ENCODE data around the gene P4HA2.

The P4HA2 gene

GRCh38 chr5:132225165-132226032 is 2.3 kb downstream of the P4HA2 start:
- peak in 22 of 56 donors; percentile 4 to 85 (median 23) for DNase-seq

GRCh38 chr5:132224716-132225115 is 2.9 kb downstream of the P4HA2 start:
- no peak for DNase-seq

GRCh38 chr5:132223861-132224260 is 3.8 kb downstream of the P4HA2 start:
- DNase-seq, result no peak

GRCh38 chr5:132222649-132223038 is 5.0 kb downstream of the P4HA2 start:
- no peak for DNase-seq

- DNase-seq, result peak in 17 of 56 donors; percentile 4 to 36 (median 13)
These were observed 5.6 kb downstream of the P4HA2 start for GRCh38 chr5:132221781-132222648.

GRCh38 chr5:132220491-132220890 is 7.2 kb downstream of the P4HA2 start:
- DNase-seq, result no peak

- no peak for DNase-seq
These were observed 7.7 kb downstream of the P4HA2 start for GRCh38 chr5:132219981-132220380.

GRCh38 chr5:132219289-132219970 is 8.2 kb downstream of the P4HA2 start:
- DNase-seq, result no peak

- no peak for DNase-seq
These were observed 9.3 kb downstream of the P4HA2 start for GRCh38 chr5:132218321-132218720.

GRCh38 chr5:132215329-132215728 is 12.3 kb downstream of the P4HA2 start:
- DNase-seq, result peak in 54 of 56 donors; percentile 11 to 86 (median 62)

- DNase-seq, result no peak
These were observed 13.2 kb downstream of the P4HA2 start for GRCh38 chr5:132214491-132214890.

GRCh38 chr5:132213666-132214065 is 14.0 kb downstream of the P4HA2 start:
- DNase-seq, result no peak

- DNase-seq, result no peak
These were observed 15.9 kb downstream of the P4HA2 start for GRCh38 chr5:132211787-132212186.

GRCh38 chr5:132210944-132211343 is 16.7 kb downstream of the P4HA2 start:
- DNase-seq, result no peak

- DNase-seq, result no peak
These were observed 17.6 kb downstream of the P4HA2 start for GRCh38 chr5:132209901-132210545.

GRCh38 chr5:132209131-132209530 is 18.5 kb downstream of the P4HA2 start:
- no peak for DNase-seq

- DNase-seq, result no peak
These were observed 19.9 kb downstream of the P4HA2 start for GRCh38 chr5:132207778-132208177.

GRCh38 chr5:132206782-132207181 is 20.9 kb downstream of the P4HA2 start:
- DNase-seq, result no peak

GRCh38 chr5:132205385-132206125 is 22.1 kb downstream of the P4HA2 start:
- DNase-seq, result peak in 1 of 56 donors; percentile 7

- no peak for DNase-seq
These were observed 23.1 kb downstream of the P4HA2 start for GRCh38 chr5:132204371-132205135.

All from nucleus accumbens (tissue), 56 donors.